ENCODE results near the gene TIPIN. TPM values are rescaled to one million over a fixed set of nuclear protein-coding genes. Genes with fewer than 3 reads are reported as not detected.
A peak's percentile ranks its signal among the peaks of the same experiment; 100 is the strongest.

TIPIN gene
- total RNA-seq, 2 experiments from 2014 or later, result 3.7 to 3.9 TPM

DNA sequence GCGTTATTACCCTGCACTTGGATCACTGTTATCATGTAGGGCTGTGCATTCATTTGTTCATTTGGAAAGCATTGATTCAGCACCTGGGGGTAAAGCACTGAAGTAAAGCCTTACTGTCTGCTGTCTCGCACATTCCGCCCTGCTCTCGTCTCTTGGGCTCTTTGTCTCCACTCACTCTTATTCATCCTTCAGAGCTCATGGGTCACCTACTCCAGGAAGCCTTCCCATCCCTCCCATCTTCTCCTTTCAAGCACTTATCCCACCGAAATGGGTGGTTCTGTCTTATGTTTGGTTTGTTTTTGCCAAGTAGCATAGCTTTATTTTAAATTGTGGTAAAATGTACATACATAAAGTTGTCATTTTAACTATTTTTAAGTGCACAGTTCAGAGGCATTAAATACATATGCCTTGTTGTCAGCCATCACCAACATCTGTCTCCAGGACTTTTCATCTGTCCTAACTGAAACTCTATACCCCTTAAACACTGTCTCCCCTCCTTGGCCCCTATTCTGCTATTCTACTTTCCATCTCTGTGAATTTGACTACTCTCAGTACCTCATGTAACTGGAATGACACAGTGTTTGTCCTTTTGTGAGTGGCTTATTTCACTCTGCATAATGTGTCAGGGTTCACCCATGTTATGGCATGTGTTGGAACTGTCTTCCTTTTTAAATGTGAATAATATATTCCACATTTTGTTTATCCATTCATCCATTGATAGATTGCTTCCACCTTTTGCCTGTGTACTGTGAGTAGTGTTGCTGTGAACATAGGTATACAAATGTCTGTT, 53.8 kb downstream of the TIPIN start:
- Histone ChIP-seq H3K27ac (ENCODE audit: low read depth in 1 of 2, low read length in 2 of 2) (no peak overlapping the region), H3K4me1 (ENCODE audit: insufficient read depth, low read length) (peaks cover 3% of the 10 kb centered on the region), H3K9me3 (ENCODE audit: control insufficient read depth in 1 of 2, insufficient read depth in 1 of 2, low read length in 2 of 2) (no peaks in the 10 kb centered on the region), H3K4me3 (ENCODE audit: low read length) (no peak overlapping the region), H3K27me3 (ENCODE audit: control insufficient read depth in 1 of 2, insufficient read depth in 2 of 2, low read length in 2 of 2) (no peaks in the 10 kb centered on the region), H3K36me3 (ENCODE audit: insufficient read depth, low read length) (peaks cover 28% of the 10 kb centered on the region)
- H3K9me3 Mint-ChIP-seq, result no peaks in the 10 kb centered on the region
- no peak overlapping the region for H3K27ac Mint-ChIP-seq
- peaks cover 17% of the 10 kb centered on the region for H3K4me1 Mint-ChIP-seq (ENCODE audit: low read depth)
- no peaks in the 10 kb centered on the region for H3K27me3 Mint-ChIP-seq
- ATAC-seq (ENCODE audit: poor library complexity), result no peak
- intact Hi-C loops (cut with DNase I, micrococcal nuclease), result no loop called here
- no peak for DNase-seq
- ChIA-PET POLR2A (interaction anchor here (0.7 to 1.1 kb wide), 2 partner anchors 9 to 161 kb away, joined by 3 read pairs; partner anchors contain the start of gene DIS3L), CTCF (no interaction called here)
- H3K36me3 Mint-ChIP-seq (ENCODE audit: low read depth), result peaks cover 73% of the 10 kb centered on the region
- H3K4me3 Mint-ChIP-seq, result no peak overlapping the region
- TF ChIP-seq, protein P1, sequence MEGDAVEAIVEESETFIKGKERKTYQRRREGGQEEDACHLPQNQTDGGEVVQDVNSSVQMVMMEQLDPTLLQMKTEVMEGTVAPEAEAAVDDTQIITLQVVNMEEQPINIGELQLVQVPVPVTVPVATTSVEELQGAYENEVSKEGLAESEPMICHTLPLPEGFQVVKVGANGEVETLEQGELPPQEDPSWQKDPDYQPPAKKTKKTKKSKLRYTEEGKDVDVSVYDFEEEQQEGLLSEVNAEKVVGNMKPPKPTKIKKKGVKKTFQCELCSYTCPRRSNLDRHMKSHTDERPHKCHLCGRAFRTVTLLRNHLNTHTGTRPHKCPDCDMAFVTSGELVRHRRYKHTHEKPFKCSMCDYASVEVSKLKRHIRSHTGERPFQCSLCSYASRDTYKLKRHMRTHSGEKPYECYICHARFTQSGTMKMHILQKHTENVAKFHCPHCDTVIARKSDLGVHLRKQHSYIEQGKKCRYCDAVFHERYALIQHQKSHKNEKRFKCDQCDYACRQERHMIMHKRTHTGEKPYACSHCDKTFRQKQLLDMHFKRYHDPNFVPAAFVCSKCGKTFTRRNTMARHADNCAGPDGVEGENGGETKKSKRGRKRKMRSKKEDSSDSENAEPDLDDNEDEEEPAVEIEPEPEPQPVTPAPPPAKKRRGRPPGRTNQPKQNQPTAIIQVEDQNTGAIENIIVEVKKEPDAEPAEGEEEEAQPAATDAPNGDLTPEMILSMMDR (IDR thresholded peaks at IDR 0.05), result no peak

DNA sequence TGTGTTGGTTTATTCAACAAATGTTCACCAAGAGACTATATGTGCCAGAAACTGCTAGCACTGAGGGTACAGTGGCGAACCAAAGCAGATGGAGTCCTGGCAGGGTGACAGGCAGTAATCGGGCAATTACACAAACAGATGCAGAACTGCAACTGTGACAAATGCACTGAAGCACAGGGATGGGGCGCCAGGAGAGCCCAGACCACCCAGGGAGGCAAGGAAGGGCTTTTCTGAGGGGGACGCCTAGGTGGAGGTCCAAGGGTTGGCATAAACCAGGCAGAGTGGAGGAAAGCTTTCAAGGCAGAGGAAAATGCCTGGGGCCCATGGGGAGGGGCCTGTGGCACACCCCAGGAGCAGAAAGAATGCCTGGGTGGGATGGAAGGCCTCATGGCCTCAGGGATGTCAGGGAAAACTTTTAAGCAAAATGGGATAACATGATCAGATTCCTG, 57.7 kb downstream of the TIPIN start:
- Histone ChIP-seq H3K4me1 (ENCODE audit: insufficient read depth, low read length) (peaks cover 11% of the 10 kb centered on the region), H3K36me3 (ENCODE audit: insufficient read depth, low read length) (peaks cover 21% of the 10 kb centered on the region), H3K4me3 (ENCODE audit: low read length) (no peak overlapping the region), H3K27ac (ENCODE audit: low read depth in 1 of 2, low read length in 2 of 2) (no peak overlapping the region), H3K9me3 (ENCODE audit: control insufficient read depth in 1 of 2, insufficient read depth in 1 of 2, low read length in 2 of 2) (no peaks in the 10 kb centered on the region), H3K27me3 (ENCODE audit: control insufficient read depth in 1 of 2, insufficient read depth in 2 of 2, low read length in 2 of 2) (no peaks in the 10 kb centered on the region)
- ChIA-PET CTCF (no interaction called here), POLR2A (no interaction called here)
- Mint-ChIP-seq H3K4me3 (no peak overlapping the region), H3K4me1 (ENCODE audit: low read depth) (peaks cover 45% of the 10 kb centered on the region), H3K27ac (no peak overlapping the region), H3K36me3 (ENCODE audit: low read depth) (peaks cover 59% of the 10 kb centered on the region), H3K9me3 (no peaks in the 10 kb centered on the region), H3K27me3 (no peaks in the 10 kb centered on the region)
- intact Hi-C loops (cut with DNase I, micrococcal nuclease), result loop anchor here (10.0 kb wide), 2 partner anchors 86 to 414 kb away; partner anchors contain the start of gene MAP2K1 (in 1 of the 2)
- DNase-seq, result no peak
- ATAC-seq (ENCODE audit: poor library complexity), result no peak
- TF ChIP-seq, protein P1 (IDR thresholded peaks at IDR 0.05), result no peak

DNA sequence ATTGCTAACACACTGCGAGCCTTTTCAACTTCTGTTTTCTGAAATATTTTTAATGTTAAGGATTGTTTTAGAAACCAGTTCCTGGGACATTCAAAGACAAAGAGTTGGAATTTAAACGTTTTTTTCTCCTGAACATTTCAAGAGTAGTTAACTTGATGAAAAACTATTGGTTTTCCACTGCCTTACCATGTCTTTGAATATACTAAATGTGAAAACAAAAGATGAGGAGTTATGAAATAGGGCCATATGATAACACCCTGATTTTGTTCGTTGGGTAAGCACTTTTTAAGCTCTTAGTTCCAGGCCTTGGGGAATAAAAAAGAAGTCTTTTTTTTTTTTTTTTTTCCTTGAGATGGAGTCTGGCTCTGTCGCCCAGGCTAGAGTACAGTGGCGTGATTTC, 60.3 kb downstream of the TIPIN start:
- Mint-ChIP-seq H3K4me1 (ENCODE audit: low read depth) (peaks cover 48% of the 10 kb centered on the region), H3K9me3 (no peaks in the 10 kb centered on the region), H3K27ac (peak overlapping the region; percentile 91), H3K27me3 (no peaks in the 10 kb centered on the region), H3K4me3 (no peak overlapping the region), H3K36me3 (ENCODE audit: low read depth) (peaks cover 43% of the 10 kb centered on the region)
- intact Hi-C loops (cut with DNase I, micrococcal nuclease), result loop anchor here (10.0 kb wide), 2 partner anchors 89 to 411 kb away; partner anchors contain the start of gene MAP2K1 (in 1 of the 2)
- Histone ChIP-seq H3K4me3 (ENCODE audit: low read length) (no peak overlapping the region), H3K27ac (ENCODE audit: low read depth in 1 of 2, low read length in 2 of 2) (no peak overlapping the region), H3K36me3 (ENCODE audit: insufficient read depth, low read length) (peaks cover 16% of the 10 kb centered on the region), H3K4me1 (ENCODE audit: insufficient read depth, low read length) (peaks cover 27% of the 10 kb centered on the region), H3K9me3 (ENCODE audit: control insufficient read depth in 1 of 2, insufficient read depth in 1 of 2, low read length in 2 of 2) (no peaks in the 10 kb centered on the region), H3K27me3 (ENCODE audit: control insufficient read depth in 1 of 2, insufficient read depth in 2 of 2, low read length in 2 of 2) (no peaks in the 10 kb centered on the region)
- TF ChIP-seq, protein P1 (IDR thresholded peaks at IDR 0.05), result no peak
- CTCF ChIA-PET, result interaction anchor here (1.0 kb wide), 1 partner anchor 202 kb away, joined by 6 read pairs; the partner anchor contains the start of gene SNAPC5
- ATAC-seq (ENCODE audit: poor library complexity) (no peak), DNase-seq (no peak)
- POLR2A ChIA-PET, result no interaction called here

Data from CD4-positive, alpha-beta T cell (primary cell).